GM21717 (cell line): ENCODE measurements around the gene PIM3.

Source experiments
- ATAC-seq: cut with Tn5 transposase; IDR thresholded peaks from one replicate; pipeline ENCODE4 v1.9.1; 2021; ENCODE audit warnings: mild to moderate bottlenecking, moderate library complexity; ENCODE audit not compliant: unreplicated experiment

The PIM3 gene

DNA sequence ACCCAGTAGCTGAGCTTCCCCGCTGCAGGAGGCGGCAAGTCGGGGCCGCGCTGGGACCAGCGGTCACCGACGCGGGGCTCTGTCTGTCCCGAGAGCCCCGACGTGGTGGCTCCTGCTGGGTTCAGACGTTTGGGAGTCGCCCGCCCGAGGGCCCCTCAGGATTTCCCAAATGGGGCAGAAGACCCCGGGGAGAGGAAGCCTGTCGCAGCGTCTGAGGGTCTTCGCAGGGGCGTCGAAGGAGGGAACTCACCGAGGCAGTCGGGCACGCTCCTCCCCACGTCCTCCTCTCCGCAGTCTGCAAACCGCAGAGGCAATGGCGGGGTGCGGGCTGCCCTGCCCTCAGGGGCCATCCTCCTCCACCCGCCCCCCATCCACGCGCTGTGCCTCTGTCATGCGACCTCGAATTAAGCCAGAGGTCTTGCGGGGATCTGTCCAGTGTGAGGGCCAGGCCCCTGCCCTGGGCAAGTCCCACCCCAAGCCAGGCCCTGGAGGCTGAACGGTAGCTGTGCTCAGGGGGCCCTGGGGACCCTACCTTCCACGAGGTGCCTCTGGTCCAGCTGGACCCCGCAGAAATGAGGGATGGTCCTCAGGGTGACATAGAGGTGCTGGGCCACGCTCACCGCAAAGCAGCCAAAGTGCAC lies 39.5 kb downstream of the PIM3 start:
- ATAC-seq: no peak

DNA sequence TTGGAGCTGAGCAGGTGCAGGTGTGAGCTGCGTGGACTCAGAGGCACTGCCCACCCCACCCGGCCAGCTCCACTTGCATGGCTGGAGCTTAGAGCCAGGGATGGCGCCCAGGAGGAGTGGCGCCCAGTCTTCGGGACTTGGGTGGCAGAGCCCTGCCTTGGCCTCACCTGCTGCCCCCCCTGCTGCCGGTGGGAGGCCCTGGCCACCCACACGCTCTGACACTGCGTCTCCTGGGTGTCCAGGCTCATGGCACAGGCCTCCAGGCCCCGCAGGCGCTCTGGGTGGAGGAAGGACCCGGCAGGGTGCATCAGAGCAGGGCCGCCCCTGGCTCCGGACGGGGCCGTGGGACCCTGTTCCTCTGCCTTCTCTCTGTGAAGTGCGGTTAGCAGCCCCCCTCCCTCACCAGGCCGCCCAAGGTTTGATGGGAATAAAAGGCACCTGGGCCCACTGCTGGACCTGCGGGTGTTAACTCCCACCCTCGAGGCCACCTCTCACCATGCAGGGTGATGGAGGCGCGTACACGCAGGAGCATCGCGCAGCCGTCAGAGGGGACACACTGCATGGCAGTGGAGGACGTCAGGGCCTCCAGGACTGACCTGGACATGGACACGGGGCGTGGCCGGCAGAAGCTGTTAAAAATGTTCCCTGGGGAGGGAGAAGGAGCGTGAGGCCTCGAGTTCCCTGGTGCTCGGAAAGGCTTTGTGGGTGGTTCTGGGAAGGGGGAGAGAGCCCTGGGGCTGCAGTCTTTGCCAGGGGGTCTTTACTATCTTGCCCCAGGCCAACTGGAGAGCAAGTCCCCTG lies 40.2 kb downstream of the PIM3 start:
- ATAC-seq: no peak

DNA sequence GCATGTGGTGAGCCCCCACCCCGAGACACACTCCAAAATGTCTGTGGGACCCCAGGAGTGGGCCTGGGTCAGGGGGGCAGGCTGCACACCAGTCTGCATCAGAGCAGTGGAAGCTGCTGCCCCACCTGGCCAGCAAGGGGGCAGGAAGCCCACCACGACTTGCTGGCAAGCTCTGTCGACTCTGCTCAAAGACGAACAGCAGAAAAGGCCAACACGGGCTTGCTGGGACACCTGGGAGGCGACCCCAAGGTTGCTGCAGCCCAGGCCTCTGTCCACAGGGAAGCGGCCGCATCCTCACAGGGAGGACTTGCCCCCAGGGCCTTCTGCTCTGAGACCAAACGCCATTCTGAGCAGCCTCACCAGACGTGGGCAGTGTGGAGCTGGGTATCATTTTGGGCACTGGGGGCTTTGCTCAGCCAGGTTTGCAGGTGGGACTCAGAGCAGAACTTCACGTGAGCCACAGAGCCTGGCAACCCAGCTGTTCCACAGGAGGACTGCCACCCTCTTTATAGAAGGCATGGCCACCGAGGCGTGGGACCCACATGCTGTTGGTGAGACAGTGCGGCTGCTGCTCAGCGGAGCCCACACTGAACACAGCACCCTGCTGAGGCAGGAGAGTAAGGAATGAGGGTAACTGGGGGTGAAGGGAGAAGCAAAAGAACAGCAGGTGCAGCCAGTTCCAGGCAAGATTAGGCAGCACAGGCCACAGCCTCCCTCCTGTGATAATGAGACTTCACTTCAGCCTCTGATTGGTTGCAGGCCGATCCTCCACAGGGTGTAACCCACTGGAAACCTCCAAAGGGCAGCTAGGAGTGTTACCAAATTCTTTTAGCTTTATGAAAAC lies 41.0 kb downstream of the PIM3 start:
- ATAC-seq: no peak

DNA sequence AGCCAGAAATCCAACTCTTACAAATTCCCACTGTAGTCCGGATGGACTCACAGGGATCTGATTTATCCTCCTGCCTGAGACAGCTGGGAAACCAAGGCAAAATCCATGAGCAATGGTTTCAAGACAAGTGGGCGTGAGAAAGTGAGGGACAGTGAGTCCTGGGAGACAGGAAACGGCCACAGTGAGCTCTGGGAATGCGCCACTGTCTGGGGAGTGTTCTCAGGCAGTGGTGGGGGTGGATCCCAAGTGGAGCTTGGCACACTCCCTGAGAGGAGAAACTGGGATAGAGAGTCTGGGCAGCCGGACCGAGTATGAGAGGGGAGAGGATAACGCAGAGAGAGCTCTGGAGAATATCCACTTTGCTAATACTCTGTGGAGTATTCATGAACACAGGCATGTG lies 42.2 kb downstream of the PIM3 start:
- no peak for ATAC-seq

DNA sequence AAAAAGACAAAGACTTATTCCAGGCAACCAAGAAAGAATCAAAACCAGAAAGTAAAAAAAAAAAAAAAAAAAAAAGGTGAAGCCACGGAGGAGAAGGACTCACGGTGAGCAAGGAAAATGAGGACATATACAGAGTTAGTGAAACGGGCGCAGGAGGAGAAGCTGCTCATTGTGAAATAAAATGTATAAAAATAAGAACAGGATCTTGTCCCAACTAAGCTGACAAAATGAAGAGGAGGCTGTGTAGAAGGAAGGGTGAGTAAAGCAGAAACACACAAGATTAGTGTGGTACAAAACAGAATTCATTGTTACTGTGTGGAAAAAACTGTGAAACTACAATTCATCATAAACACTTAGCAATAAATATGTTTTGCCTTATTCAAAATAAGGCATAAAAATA lies 44.3 kb downstream of the PIM3 start:
- ATAC-seq: no peak

DNA sequence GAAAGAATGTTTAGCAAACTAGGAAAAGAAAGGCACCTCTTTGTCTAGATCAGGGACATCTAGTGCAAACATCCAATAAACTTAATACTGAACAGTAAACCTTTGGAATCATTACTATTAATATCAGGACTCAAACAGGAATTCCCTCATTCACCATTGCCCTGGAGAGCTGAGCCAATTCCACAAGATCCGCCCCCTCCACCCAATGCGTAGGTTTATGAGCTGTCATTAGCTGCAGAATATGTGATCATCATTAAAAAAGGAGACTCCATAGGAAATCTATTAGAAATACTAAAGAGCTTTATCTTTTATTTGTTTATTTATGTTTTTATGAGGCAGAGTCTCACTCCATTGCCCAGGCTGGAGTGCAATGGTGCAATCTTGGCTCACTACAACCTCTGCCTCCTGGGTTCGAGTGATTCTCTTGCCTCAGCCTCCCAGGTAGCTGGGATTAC lies 46.5 kb downstream of the PIM3 start:
- no peak for ATAC-seq

- ATAC-seq: no peak
Observed at GRCh38 chr22:50008151-50009040, 47.8 kb downstream of the PIM3 start.

DNA sequence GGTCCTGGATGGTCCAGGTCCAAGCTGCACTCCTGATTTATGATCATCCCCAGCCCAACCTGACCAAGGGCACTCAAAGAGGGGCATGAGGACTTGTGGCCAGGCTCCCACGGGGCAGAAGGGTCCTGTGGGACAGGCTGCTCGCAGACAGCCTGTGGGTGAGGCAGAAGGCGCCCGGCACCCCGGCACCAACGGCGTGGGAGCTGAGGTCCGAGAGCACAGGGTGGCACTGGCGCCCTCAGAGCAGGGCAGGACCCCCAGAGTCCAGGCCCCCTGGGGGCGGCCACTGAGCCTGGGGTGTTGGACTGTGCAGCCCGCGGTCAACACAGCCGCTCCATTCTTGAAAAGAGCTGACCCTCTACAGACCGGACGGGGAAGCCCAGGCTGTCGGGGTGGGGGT lies 48.7 kb downstream of the PIM3 start:
- no peak for ATAC-seq

DNA sequence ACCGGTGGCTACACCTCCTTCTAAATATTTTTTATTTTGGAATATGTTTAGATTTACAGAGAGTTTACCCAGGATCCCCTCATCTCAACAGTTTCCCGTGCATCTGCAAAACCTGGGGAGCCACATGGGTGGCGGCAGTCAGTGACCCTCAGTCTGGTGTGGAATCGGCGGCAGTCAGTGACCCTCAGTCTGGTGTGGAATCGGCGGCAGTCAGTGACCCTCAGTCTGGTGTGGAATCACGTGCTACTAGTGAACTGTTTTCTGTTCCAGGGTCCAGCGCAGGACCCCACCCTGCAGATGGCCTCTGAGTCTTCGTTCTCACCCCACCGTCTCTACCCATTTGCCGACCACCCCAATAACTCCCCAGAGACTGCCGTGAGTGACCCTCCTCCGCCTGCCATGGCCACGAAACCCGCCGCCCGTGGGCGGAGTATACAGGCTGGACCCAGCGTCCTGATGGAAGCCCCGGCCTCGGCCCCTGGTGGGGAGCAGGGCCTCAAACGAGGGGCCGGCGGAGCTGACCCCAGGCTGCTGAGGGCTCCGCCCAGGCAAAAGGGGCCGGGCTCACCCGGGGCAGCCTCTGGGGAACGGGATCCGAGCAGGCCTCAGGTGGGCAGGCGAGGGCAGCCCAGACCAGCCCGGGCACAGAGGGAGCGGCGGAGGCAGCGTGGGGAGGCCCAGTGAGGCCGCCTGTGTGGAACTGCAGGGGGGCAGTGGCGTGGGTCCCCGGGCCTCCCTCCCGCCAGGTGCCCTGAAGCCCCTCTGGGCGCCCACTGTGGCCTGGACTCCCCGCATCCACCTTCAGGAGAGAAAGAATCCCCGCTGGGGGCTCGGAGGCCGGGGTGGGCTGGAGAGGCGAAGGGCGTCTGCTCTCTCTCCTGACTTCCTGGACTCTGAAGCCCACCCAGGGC lies 49.4 kb downstream of the PIM3 start:
- no peak for ATAC-seq

DNA sequence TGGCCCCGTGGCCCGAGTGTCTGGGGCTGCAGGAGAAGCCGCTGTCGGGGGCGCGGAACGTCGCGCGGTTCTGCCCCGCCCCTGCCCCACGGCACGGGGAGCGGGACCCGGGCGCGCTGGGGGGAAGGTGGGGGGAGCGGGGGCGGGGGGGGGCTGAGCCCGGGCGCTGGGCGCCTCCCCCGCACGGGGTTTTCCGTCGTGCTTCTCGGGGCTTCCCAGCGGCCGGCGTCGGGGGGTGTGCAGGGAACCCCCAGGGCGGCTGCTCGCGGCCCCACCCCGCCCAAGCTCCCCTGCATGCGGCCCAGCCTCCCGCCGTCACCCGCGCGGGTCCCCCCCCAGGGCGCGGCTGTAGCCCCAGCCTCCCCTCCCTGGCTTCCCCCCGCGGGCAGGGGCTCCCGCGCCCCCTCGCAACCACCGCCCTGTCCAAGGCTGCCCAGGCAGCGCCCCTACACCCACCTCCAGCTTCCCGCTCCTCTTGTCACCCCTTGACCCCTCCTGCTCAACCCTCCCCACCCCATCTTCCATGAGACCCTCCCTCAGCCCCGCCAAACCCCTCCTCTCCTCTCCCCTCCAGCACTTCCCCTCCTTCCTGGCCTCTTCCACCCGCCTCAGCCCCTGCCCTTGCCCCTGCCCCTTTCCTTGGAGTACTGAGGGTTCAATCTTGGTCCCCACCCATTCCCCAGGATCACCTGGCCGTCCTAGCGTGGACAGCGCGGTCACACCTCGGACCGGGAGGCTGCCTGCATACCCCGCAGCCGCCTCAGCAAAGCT lies 50.3 kb downstream of the PIM3 start:
- ATAC-seq: no peak

- no peak for ATAC-seq
Observed at GRCh38 chr22:50011447-50012210, 51.1 kb downstream of the PIM3 start.

DNA sequence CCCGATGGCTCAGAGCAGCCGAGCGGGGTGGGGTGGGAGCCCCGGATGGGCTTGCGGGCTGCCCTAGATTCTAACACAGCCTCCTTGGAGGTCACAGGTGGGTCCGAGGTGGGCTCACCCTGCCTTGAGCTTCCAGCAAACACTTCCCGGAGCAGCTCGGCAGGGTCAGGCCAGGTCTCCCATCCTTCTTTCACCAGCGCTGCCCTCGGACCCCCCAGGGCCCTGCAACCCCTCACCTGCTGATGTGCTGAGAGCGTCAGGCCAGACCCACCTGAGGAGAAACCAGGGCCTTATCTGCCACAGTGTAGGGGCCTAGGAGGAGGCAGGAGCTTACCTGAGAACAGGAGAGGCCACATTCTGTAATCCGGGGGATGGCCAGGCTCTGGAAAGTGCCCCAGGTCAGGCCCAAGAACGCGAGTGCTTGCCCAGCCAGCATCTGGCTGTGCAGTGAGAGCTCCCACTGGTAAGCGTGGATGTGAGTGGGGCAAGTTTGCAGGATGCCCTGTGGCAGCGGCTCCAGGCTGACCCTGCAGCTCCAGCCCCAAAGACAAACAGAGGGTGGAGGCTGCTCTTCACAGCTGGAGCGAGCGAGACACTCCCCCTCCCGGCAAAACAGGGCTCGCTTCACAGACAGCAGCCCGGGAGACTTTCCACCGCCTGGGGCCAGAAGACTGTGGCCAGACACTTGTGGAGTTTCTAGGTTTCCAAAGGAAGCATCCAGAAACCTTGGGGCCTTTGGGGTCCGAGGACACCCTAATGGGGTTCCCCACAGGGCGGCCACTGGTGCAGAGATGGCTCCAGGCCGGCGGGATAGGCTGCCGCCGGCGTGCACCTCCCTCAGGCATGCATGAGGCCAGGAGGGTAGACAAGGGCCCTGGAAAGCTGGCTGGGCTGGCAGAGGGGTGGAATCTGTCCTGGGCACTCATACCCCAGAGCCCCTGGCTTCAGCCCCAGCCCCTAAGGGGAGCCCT lies 51.9 kb downstream of the PIM3 start, which contains the start of gene IL17REL:
Gene IL17REL, minus strand, starts transcription at position 555 of the 971 bp plus-strand sequence. Its CDS starts 119 bp downstream, at position 436.
- no peak for ATAC-seq
